ENCODE data around the gene RRBP1. TPM values are rescaled to one million over a fixed set of nuclear protein-coding genes. Genes with fewer than 3 reads are reported as not detected.
A peak's percentile ranks its signal among the peaks of the same experiment; 100 is the strongest.

The RRBP1 gene
- total RNA-seq, 1 donor from 2014 or later: 102 TPM

GRCh38 chr20:17580895-17581294 lies 101.1 kb downstream of the RRBP1 start:
- no peak for DNase-seq (ENCODE audit: low read depth, low spot score)

- no peak for DNase-seq (ENCODE audit: low read depth, low spot score)
Observed at GRCh38 chr20:17579369-17580039, 102.5 kb downstream of the RRBP1 start.

- no peak for DNase-seq (ENCODE audit: low read depth, low spot score)
Observed at GRCh38 chr20:17576215-17576614, 105.8 kb downstream of the RRBP1 start.

- no peak for DNase-seq (ENCODE audit: low read depth, low spot score)
Observed at GRCh38 chr20:17573463-17573862, 108.6 kb downstream of the RRBP1 start.

GRCh38 chr20:17572034-17572638 lies 109.9 kb downstream of the RRBP1 start:
- no peak for DNase-seq (ENCODE audit: low read depth, low spot score)

GRCh38 chr20:17571153-17571527 lies 110.9 kb downstream of the RRBP1 start:
- no peak for DNase-seq (ENCODE audit: low read depth, low spot score)

GRCh38 chr20:17570347-17571152 lies 111.5 kb downstream of the RRBP1 start:
- DNase-seq (ENCODE audit: low read depth, low spot score): no peak

GRCh38 chr20:17569616-17570346 lies 112.3 kb downstream of the RRBP1 start, which contains the start of gene DSTN:
Gene DSTN, plus strand, starts transcription at chr20:17570075. Its CDS starts 134 bp downstream, at chr20:17570209.
- peak; percentile 81 for DNase-seq (ENCODE audit: low read depth, low spot score)

GRCh38 chr20:17568972-17569521 lies 113.0 kb downstream of the RRBP1 start:
- peak; percentile 91 for DNase-seq (ENCODE audit: low read depth, low spot score)

GRCh38 chr20:17568045-17568788 lies 113.8 kb downstream of the RRBP1 start:
- no peak for DNase-seq (ENCODE audit: low read depth, low spot score)

GRCh38 chr20:17566345-17566744 lies 115.7 kb downstream of the RRBP1 start:
- DNase-seq (ENCODE audit: low read depth, low spot score): no peak

GRCh38 chr20:17565169-17565845 lies 116.7 kb downstream of the RRBP1 start:
- no peak for DNase-seq (ENCODE audit: low read depth, low spot score)

Other genes starting within 250 kb of the RRBP1 start
- gene BFSP1, start 150.9 kb downstream of the RRBP1 start, total RNA-seq: 2.4 and 2.9 TPM in 2 replicates
- gene DSTN, start 112.2 kb downstream of the RRBP1 start, total RNA-seq: 200 and 203 TPM in 2 replicates
- gene BANF2, start 17.7 kb upstream of the RRBP1 start, total RNA-seq: not detected in 2 replicates